T-helper 2 cell treated with Interferon-gamma antibody and Interleukin-4, amounts not matched to agents 5 μg/mL and 100 μg/mL, for 36 hours (primary cell): ENCODE results near the gene TSNAX.

Experiments
- DNase-seq: peaks from one replicate; pipeline ENCODE4 v3.0.0; 2021; ENCODE audit warnings: low spot score
- H3K27ac Mint-ChIP-seq: one replicate; pipeline ENCODE4 v1.8.0; 2021; ENCODE audit warnings: mild to moderate bottlenecking, mixed read lengths
- H3K27me3 Mint-ChIP-seq: one replicate; pipeline ENCODE4 v1.8.0; 2021; ENCODE audit warnings: low read depth, mixed read lengths
- H3K36me3 Mint-ChIP-seq: one replicate; pipeline ENCODE4 v1.8.0; 2021; ENCODE audit warnings: low read depth, mixed read lengths
- H3K4me1 Mint-ChIP-seq: one replicate; pipeline ENCODE4 v1.8.0; 2021; ENCODE audit warnings: low read depth, mixed read lengths
- H3K4me3 Mint-ChIP-seq: one replicate; pipeline ENCODE4 v1.8.0; 2022; ENCODE audit warnings: mild to moderate bottlenecking, moderate library complexity, mixed read lengths
- H3K9me3 Mint-ChIP-seq: one replicate; pipeline ENCODE4 v1.8.0; 2021; ENCODE audit warnings: mixed read lengths

TSNAX gene

GRCh38 chr1:231507476-231508355, 20.8 kb upstream of the TSNAX start:
- Mint-ChIP-seq H3K4me3 (no peak overlapping the region), H3K9me3 (no peaks in the 10 kb centered on the region), H3K36me3 (no peaks in the 10 kb centered on the region), H3K27me3 (peaks cover 19% of the 10 kb centered on the region), H3K27ac (no peak overlapping the region), H3K4me1 (peaks cover 13% of the 10 kb centered on the region)
- no peak for DNase-seq

- no peak overlapping the region for H3K4me3 Mint-ChIP-seq
- DNase-seq, result no peak
- peaks cover 13% of the 10 kb centered on the region for H3K4me1 Mint-ChIP-seq
- no peaks in the 10 kb centered on the region for H3K36me3 Mint-ChIP-seq
- no peak overlapping the region for H3K27ac Mint-ChIP-seq
- H3K9me3 Mint-ChIP-seq, result no peaks in the 10 kb centered on the region
- H3K27me3 Mint-ChIP-seq, result peaks cover 19% of the 10 kb centered on the region
Measured at GRCh38 chr1:231508497-231508896, 20.0 kb upstream of the TSNAX start.

- Mint-ChIP-seq H3K36me3 (no peaks in the 10 kb centered on the region), H3K27me3 (peaks cover 19% of the 10 kb centered on the region), H3K9me3 (no peaks in the 10 kb centered on the region), H3K4me3 (no peak overlapping the region), H3K27ac (no peak overlapping the region), H3K4me1 (peaks cover 13% of the 10 kb centered on the region)
- DNase-seq, result no peak
Measured at GRCh38 chr1:231508941-231509340, 19.5 kb upstream of the TSNAX start.

- H3K27me3 Mint-ChIP-seq, result peaks cover 13% of the 10 kb centered on the region
- peaks cover 7% of the 10 kb centered on the region for H3K4me1 Mint-ChIP-seq
- no peak overlapping the region for H3K27ac Mint-ChIP-seq
- no peaks in the 10 kb centered on the region for H3K36me3 Mint-ChIP-seq
- DNase-seq, result no peak
- H3K4me3 Mint-ChIP-seq, result no peak overlapping the region
- H3K9me3 Mint-ChIP-seq, result no peaks in the 10 kb centered on the region
Measured at GRCh38 chr1:231512147-231512698, 16.2 kb upstream of the TSNAX start.

- no peaks in the 10 kb centered on the region for H3K9me3 Mint-ChIP-seq
- H3K4me3 Mint-ChIP-seq, result no peak overlapping the region
- H3K36me3 Mint-ChIP-seq, result no peaks in the 10 kb centered on the region
- DNase-seq, result no peak
- H3K4me1 Mint-ChIP-seq, result peaks cover 1% of the 10 kb centered on the region
- H3K27me3 Mint-ChIP-seq, result peaks cover 17% of the 10 kb centered on the region
- no peak overlapping the region for H3K27ac Mint-ChIP-seq
Measured at GRCh38 chr1:231515748-231516147, 12.7 kb upstream of the TSNAX start.

GRCh38 chr1:231517076-231517475, 11.4 kb upstream of the TSNAX start:
- H3K27ac Mint-ChIP-seq, result no peak overlapping the region

GRCh38 chr1:231518485-231519034, 9.9 kb upstream of the TSNAX start:
- Mint-ChIP-seq H3K27me3 (peaks cover 17% of the 10 kb centered on the region), H3K4me3 (no peak overlapping the region), H3K36me3 (no peaks in the 10 kb centered on the region), H3K9me3 (no peaks in the 10 kb centered on the region), H3K4me1 (no peaks in the 10 kb centered on the region), H3K27ac (no peak overlapping the region)
- DNase-seq, result no peak

More at GRCh38 chr1:231517076-231517475, 11.4 kb upstream of the TSNAX start:
- no peaks in the 10 kb centered on the region for H3K9me3 Mint-ChIP-seq
- peaks cover 1% of the 10 kb centered on the region for H3K4me1 Mint-ChIP-seq
- no peak for DNase-seq
- no peaks in the 10 kb centered on the region for H3K36me3 Mint-ChIP-seq
- H3K4me3 Mint-ChIP-seq, result no peak overlapping the region
- peaks cover 17% of the 10 kb centered on the region for H3K27me3 Mint-ChIP-seq

GRCh38 chr1:231519166-231519565, 9.3 kb upstream of the TSNAX start:
- no peaks in the 10 kb centered on the region for H3K36me3 Mint-ChIP-seq
- no peak overlapping the region for H3K4me3 Mint-ChIP-seq
- peaks cover 17% of the 10 kb centered on the region for H3K27me3 Mint-ChIP-seq
- H3K9me3 Mint-ChIP-seq, result no peaks in the 10 kb centered on the region
- no peak overlapping the region for H3K27ac Mint-ChIP-seq
- no peaks in the 10 kb centered on the region for H3K4me1 Mint-ChIP-seq
- DNase-seq, result no peak

GRCh38 chr1:231522038-231522437, 6.4 kb upstream of the TSNAX start:
- Mint-ChIP-seq H3K9me3 (no peaks in the 10 kb centered on the region), H3K27me3 (peaks cover 8% of the 10 kb centered on the region), H3K4me1 (no peaks in the 10 kb centered on the region), H3K36me3 (no peaks in the 10 kb centered on the region), H3K27ac (no peak overlapping the region), H3K4me3 (no peak overlapping the region)
- no peak for DNase-seq

- Mint-ChIP-seq H3K9me3 (no peaks in the 10 kb centered on the region), H3K4me1 (peaks cover 6% of the 10 kb centered on the region), H3K27me3 (no peaks in the 10 kb centered on the region), H3K36me3 (no peaks in the 10 kb centered on the region), H3K4me3 (no peak overlapping the region), H3K27ac (no peak overlapping the region)
- DNase-seq, result no peak
Measured at GRCh38 chr1:231522931-231523642, 5.4 kb upstream of the TSNAX start.

GRCh38 chr1:231523816-231524215, 4.7 kb upstream of the TSNAX start:
- DNase-seq, result no peak
- H3K27ac Mint-ChIP-seq, result no peak overlapping the region
- H3K36me3 Mint-ChIP-seq, result peaks cover 2% of the 10 kb centered on the region
- H3K9me3 Mint-ChIP-seq, result no peaks in the 10 kb centered on the region
- H3K27me3 Mint-ChIP-seq, result no peaks in the 10 kb centered on the region
- no peak overlapping the region for H3K4me3 Mint-ChIP-seq
- peaks cover 7% of the 10 kb centered on the region for H3K4me1 Mint-ChIP-seq

GRCh38 chr1:231526536-231526935, 1.9 kb upstream of the TSNAX start:
- DNase-seq, result no peak
- Mint-ChIP-seq H3K4me3 (no peak overlapping the region), H3K9me3 (peaks cover 4% of the 10 kb centered on the region), H3K27ac (no peak overlapping the region), H3K4me1 (peaks cover 23% of the 10 kb centered on the region), H3K36me3 (peaks cover 19% of the 10 kb centered on the region), H3K27me3 (no peaks in the 10 kb centered on the region)

GRCh38 chr1:231527586-231528171, 790 bp upstream of the TSNAX start:
- no peak for DNase-seq
- H3K27ac Mint-ChIP-seq, result peak overlapping the region; percentile 98
- H3K4me1 Mint-ChIP-seq, result peaks cover 30% of the 10 kb centered on the region
- peak overlapping the region; percentile 97 for H3K4me3 Mint-ChIP-seq
- no peaks in the 10 kb centered on the region for H3K27me3 Mint-ChIP-seq
- peaks cover 22% of the 10 kb centered on the region for H3K36me3 Mint-ChIP-seq
- H3K9me3 Mint-ChIP-seq, result peaks cover 4% of the 10 kb centered on the region
